Astrocyte (in vitro differentiated cells and primary cell): Measurements from ENCODE around the gene GRAMD4.

Source experiments
- CTCF ChIP-seq: IDR thresholded peaks from 2 replicates; pipeline ENCODE4 v1.5.1; 2011; ENCODE audit warnings: low read depth, mild to moderate bottlenecking, inconsistent platforms, low read length, moderate library complexity; ENCODE audit not compliant: insufficient read depth
- EZH2 ChIP-seq: IDR thresholded peaks from 2 replicates; pipeline ENCODE4 v1.6.1; 2012; ENCODE audit warnings: mild to moderate bottlenecking, low read length, inconsistent platforms; ENCODE audit not compliant: insufficient read depth

DNA sequence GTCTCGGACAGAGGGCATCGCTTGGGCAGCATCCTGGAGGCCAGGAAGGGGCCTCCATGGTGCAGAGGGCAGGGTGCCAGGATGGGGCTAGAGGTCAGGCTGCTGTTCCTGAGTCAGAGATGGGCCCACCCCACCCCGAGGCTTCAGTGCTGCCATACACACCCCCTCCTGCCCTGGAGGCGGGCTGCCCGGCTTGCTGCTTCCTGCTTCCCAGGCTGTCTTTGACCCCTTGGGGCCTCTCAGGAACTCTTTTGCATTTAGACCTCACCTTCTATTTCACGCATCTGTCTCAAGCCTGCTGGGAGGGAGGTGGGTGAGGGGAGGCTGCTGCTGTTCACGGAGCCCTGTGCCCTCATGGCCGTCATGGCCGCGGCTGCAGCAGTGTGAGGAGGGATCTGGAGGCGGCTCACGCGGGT, 6.6 kb upstream of the GRAMD4 start:
- TF ChIP-seq CTCF (no peak), EZH2 (no peak)
